ENCODE results near the gene GAPVD1.

DNA sequence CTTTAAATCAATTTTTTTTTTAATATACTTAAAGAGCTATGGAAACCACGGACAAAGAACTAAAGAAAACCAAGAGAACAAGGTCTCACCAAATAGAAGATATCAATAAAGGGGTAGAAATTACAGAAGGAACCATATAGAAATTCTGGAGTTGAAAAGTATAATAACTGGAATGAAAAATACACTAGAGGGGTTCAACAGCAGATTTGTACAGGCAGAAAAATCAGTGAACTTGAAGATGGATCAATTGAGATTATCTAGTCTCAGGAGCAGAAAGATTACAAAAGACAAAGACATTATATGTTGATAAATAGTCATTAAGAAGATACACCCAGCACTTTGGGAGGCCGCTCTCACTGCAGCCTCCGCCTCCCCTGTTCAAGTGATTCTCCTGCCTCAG lies 56.1 kb downstream of the GAPVD1 start:
- TF ChIP-seq POLR2A (IDR thresholded peaks at IDR 0.05) = no peak
- TF ChIP-seq, protein P1, sequence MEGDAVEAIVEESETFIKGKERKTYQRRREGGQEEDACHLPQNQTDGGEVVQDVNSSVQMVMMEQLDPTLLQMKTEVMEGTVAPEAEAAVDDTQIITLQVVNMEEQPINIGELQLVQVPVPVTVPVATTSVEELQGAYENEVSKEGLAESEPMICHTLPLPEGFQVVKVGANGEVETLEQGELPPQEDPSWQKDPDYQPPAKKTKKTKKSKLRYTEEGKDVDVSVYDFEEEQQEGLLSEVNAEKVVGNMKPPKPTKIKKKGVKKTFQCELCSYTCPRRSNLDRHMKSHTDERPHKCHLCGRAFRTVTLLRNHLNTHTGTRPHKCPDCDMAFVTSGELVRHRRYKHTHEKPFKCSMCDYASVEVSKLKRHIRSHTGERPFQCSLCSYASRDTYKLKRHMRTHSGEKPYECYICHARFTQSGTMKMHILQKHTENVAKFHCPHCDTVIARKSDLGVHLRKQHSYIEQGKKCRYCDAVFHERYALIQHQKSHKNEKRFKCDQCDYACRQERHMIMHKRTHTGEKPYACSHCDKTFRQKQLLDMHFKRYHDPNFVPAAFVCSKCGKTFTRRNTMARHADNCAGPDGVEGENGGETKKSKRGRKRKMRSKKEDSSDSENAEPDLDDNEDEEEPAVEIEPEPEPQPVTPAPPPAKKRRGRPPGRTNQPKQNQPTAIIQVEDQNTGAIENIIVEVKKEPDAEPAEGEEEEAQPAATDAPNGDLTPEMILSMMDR (IDR thresholded peaks at IDR 0.05) = no peak
